Endothelial cell of umbilical vein (primary cell): ENCODE results near the gene PHKG2.

Experiments used
- CTCF ChIP-seq, 2 donors: IDR thresholded peaks; 1 replicate in 1 of 2; 2 replicates in 1 of 2; pipeline ENCODE4 v1.5.1; 2011; ENCODE audit warnings: low read length in 2 of 2, mild to moderate bottlenecking in 2 of 2, moderate library complexity in 2 of 2, control low read depth in 1 of 2, inconsistent platforms in 1 of 2, low read depth in 1 of 2; ENCODE audit not compliant: insufficient read depth in 1 of 2; ENCODE audit errors: extremely low read depth in 1 of 2
- EZH2 ChIP-seq: IDR thresholded peaks from 2 replicates; pipeline ENCODE4 v1.6.1; 2012; ENCODE audit warnings: borderline replicate concordance, low read depth, mild to moderate bottlenecking, moderate library complexity, low read length, inconsistent platforms; ENCODE audit not compliant: severe bottlenecking
- MAX ChIP-seq: IDR thresholded peaks from 2 replicates; pipeline ENCODE4 v1.6.1; 2011; ENCODE audit not compliant: insufficient read depth, insufficient read length
- POLR2A ChIP-seq: IDR thresholded peaks from 2 replicates; pipeline ENCODE4 v1.6.1; 2012; ENCODE audit warnings: low read depth, mild to moderate bottlenecking, control low read depth, low read length
- POLR2AphosphoS5 ChIP-seq: IDR thresholded peaks from 2 replicates; pipeline ENCODE4 v1.6.1; 2012; ENCODE audit warnings: low read depth, mild to moderate bottlenecking, control low read depth, low read length, moderate library complexity; ENCODE audit not compliant: insufficient read depth

GRCh38 chr16:30779596-30779995, 31.4 kb downstream of the PHKG2 start:
- TF ChIP-seq EZH2: no peak
- no peak for TF ChIP-seq CTCF (IDR thresholded peaks at IDR 0.05; ENCODE audit: extremely low read depth in 1 of 2, insufficient read depth in 1 of 2, low read depth in 1 of 2, low read length in 2 of 2)
- TF ChIP-seq POLR2AphosphoS5: no peak
- no peak for TF ChIP-seq POLR2A
- no peak for TF ChIP-seq MAX
